Measurements from ENCODE around the gene ARHGAP15.

ARHGAP15 gene

GRCh38 chr2:143229952-143230351 lies 100.7 kb downstream of the ARHGAP15 start:
- DNase-seq: no peak

DNA sequence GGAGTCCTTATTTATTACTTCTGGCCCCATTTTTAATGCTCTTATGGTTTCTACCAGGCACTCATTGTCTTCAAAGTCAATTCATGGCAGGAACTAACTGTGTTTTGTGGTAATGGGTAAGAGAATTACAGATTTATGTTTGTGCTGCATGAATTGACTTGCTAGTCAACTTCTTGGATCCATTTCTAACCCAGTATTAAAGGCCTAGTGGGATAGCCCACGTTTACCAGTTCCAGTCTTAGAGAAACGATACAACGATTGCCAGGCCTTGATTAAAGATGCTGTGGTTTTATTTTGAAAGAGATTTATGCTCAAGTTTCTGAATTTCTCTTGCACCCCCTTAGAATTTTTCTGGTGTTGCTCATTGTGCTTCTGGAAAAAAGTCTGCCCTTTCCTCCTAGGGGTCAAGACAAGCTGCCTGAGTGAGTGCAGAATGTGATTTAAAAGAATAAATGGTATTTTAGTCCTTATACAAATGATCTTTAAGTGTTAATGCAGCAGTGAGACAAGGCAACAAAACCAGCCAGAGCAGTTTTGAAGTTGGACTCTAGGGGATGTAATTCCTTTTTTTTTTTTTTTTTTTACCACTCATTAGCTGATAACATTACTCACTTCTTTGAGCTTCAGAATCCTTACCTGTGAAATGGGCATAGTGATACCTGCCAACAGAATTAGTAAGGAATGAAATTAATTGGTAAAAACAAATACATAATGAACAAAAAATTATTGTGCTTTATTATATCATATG lies 101.5 kb downstream of the ARHGAP15 start:
- no peak for DNase-seq

- DNase-seq: no peak
Measured at GRCh38 chr2:143231254-143231645, 102.0 kb downstream of the ARHGAP15 start.

- no peak for DNase-seq
Measured at GRCh38 chr2:143237146-143237777, 108.0 kb downstream of the ARHGAP15 start.

- DNase-seq: no peak
Measured at GRCh38 chr2:143241403-143242088, 112.3 kb downstream of the ARHGAP15 start.

- no peak for DNase-seq
Measured at GRCh38 chr2:143246246-143246645, 117.0 kb downstream of the ARHGAP15 start.

- DNase-seq: no peak
Measured at GRCh38 chr2:143246815-143247744, 117.9 kb downstream of the ARHGAP15 start.

DNA sequence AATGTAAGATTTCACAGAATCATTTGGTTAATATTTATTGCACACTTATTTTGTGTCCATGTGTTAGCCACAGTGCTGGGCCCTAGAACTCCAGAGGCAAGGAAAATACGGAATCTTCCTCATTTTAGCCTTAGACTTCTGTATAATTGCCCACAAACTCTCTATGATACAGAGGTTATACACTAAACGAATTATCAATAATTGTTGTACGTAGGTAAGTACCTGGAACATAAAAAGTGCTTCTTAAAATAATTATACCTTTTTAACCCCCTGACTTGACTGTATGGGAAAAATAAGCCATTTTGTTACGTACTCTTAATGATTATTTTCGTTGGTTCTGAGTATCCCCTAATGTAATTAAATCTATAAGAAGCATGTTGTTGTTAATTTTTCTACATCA lies 119.4 kb downstream of the ARHGAP15 start:
- DNase-seq: no peak

GRCh38 chr2:143251681-143252080 lies 122.5 kb downstream of the ARHGAP15 start:
- no peak for DNase-seq

DNA sequence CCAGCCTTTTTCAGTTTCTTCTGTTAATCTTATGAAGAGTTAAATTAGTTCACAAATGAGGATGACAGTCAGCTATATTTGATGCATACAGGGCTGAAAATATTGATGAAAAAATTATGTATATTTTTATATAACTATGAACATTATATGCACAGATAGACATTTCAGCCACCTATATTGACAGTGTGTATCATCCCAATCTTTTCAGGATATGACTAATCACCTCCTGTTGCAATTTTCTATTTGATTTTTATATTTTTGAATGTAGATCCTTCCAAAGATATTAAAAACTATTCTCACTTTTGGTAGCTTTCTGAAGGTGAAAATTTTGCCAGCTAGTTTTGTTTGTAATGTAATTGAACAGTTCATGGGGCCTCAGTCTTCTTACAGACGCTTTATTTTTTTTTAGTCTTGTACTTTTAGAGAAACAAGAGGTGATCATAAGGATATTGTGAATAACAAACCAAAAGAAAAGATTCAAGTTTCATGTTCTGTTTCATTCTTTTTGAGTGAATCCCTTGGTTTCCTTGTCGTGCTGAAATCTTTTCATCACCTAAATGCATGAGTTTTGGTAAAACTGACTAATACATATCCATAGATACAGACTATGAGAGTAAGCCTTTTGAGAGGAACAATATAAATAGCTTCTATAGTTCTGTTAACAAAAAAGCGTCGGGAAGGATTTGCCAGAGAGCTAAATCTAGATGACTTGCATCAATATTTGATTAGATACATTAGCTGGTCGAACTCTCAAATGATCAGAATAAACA lies 123.1 kb downstream of the ARHGAP15 start:
- DNase-seq: no peak

DNA sequence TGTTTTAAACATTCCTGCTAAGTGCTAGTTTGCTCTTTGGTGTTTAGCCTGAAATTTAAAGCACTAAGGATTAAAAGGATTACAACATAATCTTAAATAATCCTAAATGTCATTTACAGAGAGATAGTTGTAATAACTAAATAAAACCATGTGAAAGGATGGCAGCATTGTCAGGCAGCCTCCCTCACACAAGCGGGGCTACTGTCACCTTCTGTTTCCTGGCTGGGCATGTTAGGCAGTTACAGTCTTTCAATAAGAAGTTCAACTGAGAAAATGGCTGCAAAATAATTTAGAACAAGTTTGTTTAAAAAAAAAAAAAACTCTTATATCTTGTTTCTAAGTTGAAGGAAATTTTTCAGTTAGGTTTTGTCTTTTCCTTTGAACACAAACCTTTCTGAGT lies 124.9 kb downstream of the ARHGAP15 start:
- no peak for DNase-seq

- no peak for DNase-seq
Measured at GRCh38 chr2:143255086-143255485, 125.9 kb downstream of the ARHGAP15 start.

DNA sequence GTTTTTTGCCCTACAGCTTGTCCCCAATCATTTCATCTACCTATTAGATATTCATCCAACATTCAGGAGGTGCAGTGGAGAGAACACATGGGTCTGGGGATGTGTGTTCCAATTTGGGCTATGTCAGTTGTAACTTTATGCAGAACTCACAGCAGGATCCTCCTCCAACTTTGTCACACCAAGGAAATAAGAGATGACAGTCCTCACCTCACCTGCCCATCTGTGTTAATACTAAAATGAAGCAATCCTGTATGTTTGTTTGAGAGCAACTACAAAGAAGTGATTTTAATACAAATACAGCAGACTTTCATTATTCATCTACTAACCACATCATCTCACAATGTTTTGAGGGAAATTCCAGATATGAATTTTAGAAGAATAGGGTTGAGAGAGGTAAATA lies 126.7 kb downstream of the ARHGAP15 start:
- no peak for DNase-seq

DNA sequence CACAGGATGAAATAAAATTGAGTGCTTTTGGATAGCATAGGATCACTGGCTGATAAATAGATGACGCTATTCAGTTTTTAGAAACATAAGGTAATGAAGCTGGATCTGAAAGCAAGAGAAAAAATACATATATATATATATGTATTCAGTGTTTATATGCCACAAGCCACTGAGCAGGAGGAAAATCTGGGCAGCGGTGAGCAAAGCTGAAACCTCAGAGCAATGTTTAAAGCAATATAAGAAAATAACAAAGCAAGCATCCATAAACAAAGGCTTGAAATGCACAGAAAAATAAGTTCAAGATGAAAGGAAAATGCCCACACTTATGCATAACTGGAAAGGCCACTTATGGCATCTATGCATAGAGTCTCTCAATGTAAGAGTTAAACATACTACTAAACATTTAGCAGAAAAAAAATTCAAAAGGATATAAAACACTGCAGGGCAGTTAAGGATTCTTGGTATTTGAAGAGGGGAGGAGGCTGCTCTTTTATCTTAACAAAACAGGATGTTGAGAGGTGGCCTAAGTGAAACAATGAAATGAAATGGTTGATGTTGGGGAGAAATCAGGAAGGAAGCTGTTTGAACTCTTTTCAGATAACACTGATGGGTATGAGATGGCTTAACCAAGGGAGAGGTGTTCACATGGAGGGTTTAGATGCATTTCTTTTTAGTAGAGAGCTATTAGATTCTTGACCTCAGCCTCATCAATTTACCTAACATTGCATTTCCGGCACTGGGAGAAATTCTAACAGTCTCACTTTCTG lies 129.1 kb downstream of the ARHGAP15 start:
- no peak for DNase-seq

DNA sequence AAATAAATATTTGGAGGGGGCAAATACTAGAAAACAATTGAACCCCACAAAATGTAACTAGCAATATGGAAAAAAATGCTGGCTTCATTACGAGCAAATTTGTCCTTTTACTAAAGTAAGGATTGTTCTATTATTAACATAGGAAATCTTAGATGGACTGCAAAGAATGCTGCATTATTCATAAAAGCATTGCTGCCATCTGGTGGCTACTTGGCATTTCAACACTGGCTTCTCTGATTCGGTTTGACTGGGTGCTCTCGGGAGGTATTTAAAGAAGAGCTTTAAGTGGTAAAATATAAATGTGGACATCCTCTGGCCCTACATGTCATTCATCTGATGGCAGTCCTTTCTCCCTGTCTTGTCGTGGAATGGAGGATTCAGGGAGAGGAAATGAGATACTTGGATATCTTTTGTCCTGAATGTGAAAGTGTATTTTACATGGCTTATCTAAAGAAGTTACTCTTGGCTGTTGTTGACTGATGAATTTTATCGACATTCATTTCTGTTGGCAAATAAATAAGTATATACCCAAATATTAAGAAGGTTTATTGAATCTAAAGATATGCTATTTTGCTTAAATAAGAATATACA lies 130.2 kb downstream of the ARHGAP15 start:
- DNase-seq: no peak

- no peak for DNase-seq
Measured at GRCh38 chr2:143261986-143262385, 132.8 kb downstream of the ARHGAP15 start.

DNA sequence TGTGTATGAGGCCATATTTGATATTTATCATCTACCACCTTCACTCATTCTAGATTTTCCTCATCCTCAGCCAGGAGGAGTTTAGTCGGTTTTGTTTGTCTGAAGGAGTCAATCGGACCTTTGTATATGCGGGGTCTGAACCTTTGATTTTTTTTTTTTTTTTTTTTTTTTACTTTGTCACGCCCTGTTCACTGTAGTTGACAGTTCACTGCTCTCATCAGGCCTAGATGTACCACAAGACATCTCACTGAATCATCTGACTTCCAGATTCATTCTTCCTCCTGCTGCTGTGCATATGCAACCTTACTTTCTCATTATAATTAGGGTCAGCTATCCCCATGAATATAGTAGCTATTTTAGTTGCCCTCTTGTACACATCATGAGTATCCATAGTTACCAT lies 133.2 kb downstream of the ARHGAP15 start:
- no peak for DNase-seq

GRCh38 chr2:143263066-143263625 lies 133.9 kb downstream of the ARHGAP15 start:
- DNase-seq: no peak

- no peak for DNase-seq
Measured at GRCh38 chr2:143264851-143265250, 135.6 kb downstream of the ARHGAP15 start.

- DNase-seq: no peak
Measured at GRCh38 chr2:143279672-143280071, 150.5 kb downstream of the ARHGAP15 start.
